Gastroesophageal sphincter (tissue), 3 donors: Measurements from ENCODE around the gene TUT4.

ENCODE experiments used
- CTCF ChIP-seq, 4 experiments: fragments of 200-600 bp in 2 of 4; fragments of 450-650 bp in 2 of 4; sonication (generic) in 1 of 4; IDR thresholded peaks; one replicate each; pipeline ENCODE4 v1.5.1; 2017 to 2019; ENCODE audit warnings: antibody characterized with exemption in 4 of 4, mild to moderate bottlenecking in 2 of 4, moderate library complexity in 2 of 4
- EP300 ChIP-seq: sonication (generic); formaldehyde crosslinking; IDR thresholded peaks from one replicate; pipeline ENCODE4 v1.6.1; 2017; ENCODE audit warnings: antibody characterized with exemption, mild to moderate bottlenecking
- POLR2A ChIP-seq, 2 donors: fragments of 450-650 bp; IDR thresholded peaks; one replicate each; pipeline ENCODE4 v1.6.1; 2017; ENCODE audit warnings: antibody characterized with exemption in 2 of 2, mild to moderate bottlenecking in 2 of 2, moderate library complexity in 1 of 2
- POLR2AphosphoS5 ChIP-seq: sonication (generic); formaldehyde crosslinking; IDR thresholded peaks from one replicate; pipeline ENCODE4 v1.6.1; 2017; ENCODE audit warnings: antibody characterized with exemption

GRCh38 chr1:52588535-52588934, 35.6 kb upstream of the TUT4 start:
- TF ChIP-seq POLR2A (IDR thresholded peaks at IDR 0.05) (no peak), EP300 (no peak), POLR2AphosphoS5 (no peak), CTCF (IDR thresholded peaks at IDR 0.05) (no peak)
